Inferior parietal cortex (tissue), 1 donor: ENCODE results near the gene TRERF1.
"Not testable (repeated sequence)": the region's sequence is repeated elsewhere in the genome, so short reads cannot be mapped to it uniquely, and the experiment has no call there.

ENCODE experiments used
- DNase-seq: peaks from one replicate; pipeline ENCODE4 v3.0.0-alpha.2; 2016; ENCODE audit errors: extremely low spot score

The TRERF1 gene

GRCh38 chr6:42450477-42451332 is 1.0 kb downstream of the TRERF1 start:
- no peak for DNase-seq

GRCh38 chr6:42449917-42450476 is 1.7 kb downstream of the TRERF1 start:
- no peak for DNase-seq

GRCh38 chr6:42448927-42449659 is 2.6 kb downstream of the TRERF1 start:
- DNase-seq: no peak

- DNase-seq: no peak
These were observed 3.3 kb downstream of the TRERF1 start for GRCh38 chr6:42448391-42448790.

GRCh38 chr6:42446996-42447395 is 4.7 kb downstream of the TRERF1 start:
- no peak for DNase-seq

- no peak for DNase-seq
These were observed 5.4 kb downstream of the TRERF1 start for GRCh38 chr6:42446370-42446769.

GRCh38 chr6:42445955-42446354 is 5.8 kb downstream of the TRERF1 start:
- not testable (repeated sequence) for DNase-seq

GRCh38 chr6:42443312-42444060 is 8.2 kb downstream of the TRERF1 start:
- DNase-seq: no peak

- no peak for DNase-seq
These were observed 10.0 kb downstream of the TRERF1 start for GRCh38 chr6:42441697-42442081.

GRCh38 chr6:42440778-42441696 is 10.7 kb downstream of the TRERF1 start:
- DNase-seq: no peak

GRCh38 chr6:42440027-42440426 is 11.7 kb downstream of the TRERF1 start:
- DNase-seq: no peak

- DNase-seq: no peak
These were observed 14.9 kb downstream of the TRERF1 start for GRCh38 chr6:42436825-42437224.

- DNase-seq: no peak
These were observed 17.5 kb downstream of the TRERF1 start for GRCh38 chr6:42434237-42434636.

- no peak for DNase-seq
These were observed 18.3 kb downstream of the TRERF1 start for GRCh38 chr6:42433409-42433808.

- DNase-seq: no peak
These were observed 19.8 kb downstream of the TRERF1 start for GRCh38 chr6:42431877-42432276.

- no peak for DNase-seq
These were observed 20.4 kb downstream of the TRERF1 start for GRCh38 chr6:42431356-42431755.

- no peak for DNase-seq
These were observed 21.9 kb downstream of the TRERF1 start for GRCh38 chr6:42429836-42430235.

- DNase-seq: no peak
These were observed 22.6 kb downstream of the TRERF1 start for GRCh38 chr6:42429042-42429585.

GRCh38 chr6:42428326-42429041 is 23.2 kb downstream of the TRERF1 start:
- no peak for DNase-seq

- DNase-seq: no peak
These were observed 23.9 kb downstream of the TRERF1 start for GRCh38 chr6:42427871-42428270.
